ENCODE results near the gene ITGB7.

ITGB7 gene

GRCh38 chr12:53236443-53237111 is 29.5 kb upstream of the ITGB7 start:
- Histone ChIP-seq H3K27ac (ENCODE audit: low read depth, low read length) (no peak overlapping the region), H3K27me3 (ENCODE audit: control insufficient read depth in 1 of 2, insufficient read depth in 2 of 2, low read length in 2 of 2) (no peaks in the 10 kb centered on the region), H3K36me3 (ENCODE audit: insufficient read depth, low read length) (no peaks in the 10 kb centered on the region), H3K9me3 (ENCODE audit: low read length) (no peaks in the 10 kb centered on the region), H3K4me3 (ENCODE audit: low read depth in 1 of 2, low read length in 2 of 2) (no peak overlapping the region), H3K9ac (ENCODE audit: low read length) (no peak overlapping the region), H3K4me1 (ENCODE audit: insufficient read depth, low read length) (peaks cover 29% of the 10 kb centered on the region)

GRCh38 chr12:53235742-53236442 is 28.8 kb upstream of the ITGB7 start:
- Histone ChIP-seq H3K27me3 (ENCODE audit: control insufficient read depth in 1 of 2, insufficient read depth in 2 of 2, low read length in 2 of 2) (no peaks in the 10 kb centered on the region), H3K9me3 (ENCODE audit: low read length) (no peaks in the 10 kb centered on the region), H3K9ac (ENCODE audit: low read length) (no peak overlapping the region), H3K36me3 (ENCODE audit: insufficient read depth, low read length) (no peaks in the 10 kb centered on the region), H3K4me1 (ENCODE audit: insufficient read depth, low read length) (peaks cover 36% of the 10 kb centered on the region), H3K27ac (ENCODE audit: low read depth, low read length) (no peak overlapping the region), H3K4me3 (ENCODE audit: low read depth in 1 of 2, low read length in 2 of 2) (no peak overlapping the region)

GRCh38 chr12:53235164-53235563 is 28.1 kb upstream of the ITGB7 start:
- Histone ChIP-seq H3K4me3 (ENCODE audit: low read depth in 1 of 2, low read length in 2 of 2) (no peak overlapping the region), H3K36me3 (ENCODE audit: insufficient read depth, low read length) (no peaks in the 10 kb centered on the region), H3K9me3 (ENCODE audit: low read length) (no peaks in the 10 kb centered on the region), H3K4me1 (ENCODE audit: insufficient read depth, low read length) (peaks cover 42% of the 10 kb centered on the region), H3K27ac (ENCODE audit: low read depth, low read length) (no peak overlapping the region), H3K27me3 (ENCODE audit: control insufficient read depth in 1 of 2, insufficient read depth in 2 of 2, low read length in 2 of 2) (no peaks in the 10 kb centered on the region), H3K9ac (ENCODE audit: low read length) (no peak overlapping the region)

GRCh38 chr12:53234271-53234914 is 27.3 kb upstream of the ITGB7 start:
- H3K27ac ChIP-seq (ENCODE audit: low read depth, low read length) = peak overlapping the region; percentile 84
- no peaks in the 10 kb centered on the region for H3K27me3 ChIP-seq (ENCODE audit: control insufficient read depth in 1 of 2, insufficient read depth in 2 of 2, low read length in 2 of 2)
- H3K4me3 ChIP-seq (ENCODE audit: low read depth in 1 of 2, low read length in 2 of 2) = no peak overlapping the region
- H3K36me3 ChIP-seq (ENCODE audit: insufficient read depth, low read length) = no peaks in the 10 kb centered on the region
- no peaks in the 10 kb centered on the region for H3K9me3 ChIP-seq (ENCODE audit: low read length)
- peaks cover 44% of the 10 kb centered on the region for H3K4me1 ChIP-seq (ENCODE audit: insufficient read depth, low read length)
- H3K9ac ChIP-seq (ENCODE audit: low read length) = no peak overlapping the region

GRCh38 chr12:53233671-53234121 is 26.6 kb upstream of the ITGB7 start:
- Histone ChIP-seq H3K4me3 (ENCODE audit: low read depth in 1 of 2, low read length in 2 of 2) (peak overlapping the region in 1 of 2 donors; percentile 60), H3K27ac (ENCODE audit: low read depth, low read length) (peak overlapping the region; percentile 84), H3K4me1 (ENCODE audit: insufficient read depth, low read length) (peaks cover 44% of the 10 kb centered on the region), H3K9ac (ENCODE audit: low read length) (no peak overlapping the region), H3K36me3 (ENCODE audit: insufficient read depth, low read length) (no peaks in the 10 kb centered on the region), H3K9me3 (ENCODE audit: low read length) (no peaks in the 10 kb centered on the region), H3K27me3 (ENCODE audit: control insufficient read depth in 1 of 2, insufficient read depth in 2 of 2, low read length in 2 of 2) (no peaks in the 10 kb centered on the region)

- no peaks in the 10 kb centered on the region for H3K27me3 ChIP-seq (ENCODE audit: control insufficient read depth in 1 of 2, insufficient read depth in 2 of 2, low read length in 2 of 2)
- peak overlapping the region; percentile 84 for H3K27ac ChIP-seq (ENCODE audit: low read depth, low read length)
- H3K4me1 ChIP-seq (ENCODE audit: insufficient read depth, low read length) = peaks cover 44% of the 10 kb centered on the region
- peak overlapping the region; percentile 58 for H3K9ac ChIP-seq (ENCODE audit: low read length)
- H3K9me3 ChIP-seq (ENCODE audit: low read length) = no peaks in the 10 kb centered on the region
- H3K36me3 ChIP-seq (ENCODE audit: insufficient read depth, low read length) = peaks cover 5% of the 10 kb centered on the region
- peak overlapping the region; percentile 55 to 60 for H3K4me3 ChIP-seq (ENCODE audit: low read depth in 1 of 2, low read length in 2 of 2)
Observed at GRCh38 chr12:53232646-53233461, 25.8 kb upstream of the ITGB7 start.

- H3K9me3 ChIP-seq (ENCODE audit: low read length) = no peaks in the 10 kb centered on the region
- H3K27ac ChIP-seq (ENCODE audit: low read depth, low read length) = peak within 1 kb of the TSS; percentile 93
- peak within 1 kb of the TSS; percentile 70 to 80 for H3K4me3 ChIP-seq (ENCODE audit: low read depth in 1 of 2, low read length in 2 of 2)
- peaks cover 10% of the 10 kb centered on the region for H3K36me3 ChIP-seq (ENCODE audit: insufficient read depth, low read length)
- H3K27me3 ChIP-seq (ENCODE audit: control insufficient read depth in 1 of 2, insufficient read depth in 2 of 2, low read length in 2 of 2) = no peaks in the 10 kb centered on the region
- H3K9ac ChIP-seq (ENCODE audit: low read length) = peak within 1 kb of the TSS; percentile 69
- H3K4me1 ChIP-seq (ENCODE audit: insufficient read depth, low read length) = peaks cover 44% of the 10 kb centered on the region
Observed at GRCh38 chr12:53231921-53232645, 25.0 kb upstream of the ITGB7 start, which contains the start of gene RARG. Gene RARG (minus strand): TSS chr12:53232209. CDS start chr12:53227545, 4,664 bp downstream.

- Histone ChIP-seq H3K4me3 (ENCODE audit: low read depth in 1 of 2, low read length in 2 of 2) (peak overlapping the region; percentile 70 to 80), H3K9ac (ENCODE audit: low read length) (peak overlapping the region; percentile 69), H3K4me1 (ENCODE audit: insufficient read depth, low read length) (peaks cover 44% of the 10 kb centered on the region), H3K9me3 (ENCODE audit: low read length) (no peaks in the 10 kb centered on the region), H3K36me3 (ENCODE audit: insufficient read depth, low read length) (peaks cover 10% of the 10 kb centered on the region), H3K27ac (ENCODE audit: low read depth, low read length) (peak overlapping the region; percentile 93), H3K27me3 (ENCODE audit: control insufficient read depth in 1 of 2, insufficient read depth in 2 of 2, low read length in 2 of 2) (no peaks in the 10 kb centered on the region)
Observed at GRCh38 chr12:53231671-53231920, 24.5 kb upstream of the ITGB7 start.

GRCh38 chr12:53230108-53230845 is 23.2 kb upstream of the ITGB7 start:
- H3K9ac ChIP-seq (ENCODE audit: low read length) = no peak overlapping the region
- peak overlapping the region; percentile 93 for H3K27ac ChIP-seq (ENCODE audit: low read depth, low read length)

GRCh38 chr12:53229454-53229853 is 22.4 kb upstream of the ITGB7 start:
- Histone ChIP-seq H3K4me1 (ENCODE audit: insufficient read depth, low read length) (peaks cover 55% of the 10 kb centered on the region), H3K4me3 (ENCODE audit: low read depth in 1 of 2, low read length in 2 of 2) (no peak overlapping the region)

More at GRCh38 chr12:53230108-53230845, 23.2 kb upstream of the ITGB7 start:
- H3K27me3 ChIP-seq (ENCODE audit: control insufficient read depth in 1 of 2, insufficient read depth in 2 of 2, low read length in 2 of 2) = no peaks in the 10 kb centered on the region
- no peaks in the 10 kb centered on the region for H3K9me3 ChIP-seq (ENCODE audit: low read length)
- H3K4me1 ChIP-seq (ENCODE audit: insufficient read depth, low read length) = peaks cover 53% of the 10 kb centered on the region
- no peak overlapping the region for H3K4me3 ChIP-seq (ENCODE audit: low read depth in 1 of 2, low read length in 2 of 2)
- peaks cover 10% of the 10 kb centered on the region for H3K36me3 ChIP-seq (ENCODE audit: insufficient read depth, low read length)

More at GRCh38 chr12:53229454-53229853, 22.4 kb upstream of the ITGB7 start:
- Histone ChIP-seq H3K27ac (ENCODE audit: low read depth, low read length) (no peak overlapping the region), H3K9me3 (ENCODE audit: low read length) (no peaks in the 10 kb centered on the region), H3K36me3 (ENCODE audit: insufficient read depth, low read length) (peaks cover 10% of the 10 kb centered on the region), H3K27me3 (ENCODE audit: control insufficient read depth in 1 of 2, insufficient read depth in 2 of 2, low read length in 2 of 2) (no peaks in the 10 kb centered on the region), H3K9ac (ENCODE audit: low read length) (no peak overlapping the region)
